Glomerular visceral epithelial cell (primary cell): ENCODE measurements around the gene INPP4B.

Experiments used
- DNase-seq: peaks from one replicate; pipeline ENCODE4 v3.0.0-alpha.2; 2016; ENCODE audit errors: extremely low spot score

The INPP4B gene

DNA sequence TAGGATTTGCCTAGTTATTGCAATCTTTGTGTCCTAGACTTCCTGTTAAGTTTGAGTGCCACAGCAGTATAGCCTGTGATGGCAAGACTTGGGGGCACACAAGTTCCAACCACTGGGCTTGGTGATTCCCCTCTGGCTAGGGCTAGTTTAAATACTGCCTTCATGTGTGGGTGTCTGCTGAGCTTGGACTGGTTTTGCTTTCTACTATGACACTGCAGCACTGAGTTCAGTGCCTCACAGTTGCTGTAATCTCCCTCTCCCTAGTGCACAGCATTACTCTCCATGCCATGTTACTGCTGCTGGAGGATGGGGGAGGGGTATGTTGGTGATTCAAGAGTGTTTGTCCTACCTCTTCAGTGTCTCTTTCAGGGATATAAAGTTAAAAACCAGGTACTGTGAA, 830.1 kb downstream of the INPP4B start:
- no peak for DNase-seq

DNA sequence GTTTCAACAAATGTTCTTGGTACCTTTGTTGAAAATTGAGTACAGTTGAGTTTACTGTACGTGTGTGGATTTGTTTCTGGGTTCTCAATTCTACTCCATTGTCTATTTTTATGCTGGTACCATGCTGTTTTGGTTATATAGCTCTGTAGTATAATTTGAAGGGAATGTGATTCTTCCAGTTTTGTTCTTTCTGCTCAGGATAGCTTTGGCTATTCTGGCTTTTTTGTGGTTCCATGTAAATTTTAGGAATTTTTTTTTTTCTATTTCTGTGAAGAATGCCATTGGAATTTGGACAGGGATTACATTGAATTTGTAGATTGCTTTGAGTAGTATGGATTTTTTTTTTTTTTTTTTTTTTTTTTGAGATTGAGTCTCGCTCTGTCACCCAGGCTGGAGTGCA, 836.4 kb downstream of the INPP4B start:
- no peak for DNase-seq

- DNase-seq, result no peak
Measured at GRCh38 chr4:142005519-142005918, 840.6 kb downstream of the INPP4B start.

DNA sequence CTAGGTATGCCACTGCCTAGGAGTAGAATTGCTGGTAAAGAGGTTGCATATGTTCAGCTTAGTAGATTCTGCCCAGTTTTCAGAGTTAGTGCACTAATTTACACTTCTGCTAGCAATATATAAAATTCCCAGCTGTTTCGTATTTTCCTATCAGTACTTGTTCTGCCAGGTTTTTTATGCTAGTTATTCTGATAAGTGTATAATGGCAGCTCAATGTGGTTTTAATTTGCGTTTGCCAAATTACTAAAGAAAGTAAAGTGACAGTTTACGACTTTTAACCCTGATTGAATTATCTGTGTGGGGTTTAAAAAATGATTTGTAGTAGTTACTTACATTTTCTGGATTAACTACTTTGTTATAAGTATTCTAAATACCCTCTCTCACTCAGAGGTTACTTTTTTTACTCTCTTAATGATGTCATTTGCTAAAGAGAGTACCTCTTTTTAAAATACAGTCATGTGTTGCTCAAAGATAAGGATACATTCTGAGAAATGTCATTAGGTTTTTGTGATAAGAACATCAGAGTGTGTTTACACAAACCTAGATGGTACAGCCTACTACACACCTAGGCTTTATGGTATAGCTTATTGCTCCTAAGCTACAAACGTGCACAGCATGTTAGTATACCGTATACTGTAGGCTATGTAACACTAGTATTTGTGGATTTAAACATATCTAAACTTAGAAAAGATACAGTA, 846.5 kb downstream of the INPP4B start:
- DNase-seq, result no peak

DNA sequence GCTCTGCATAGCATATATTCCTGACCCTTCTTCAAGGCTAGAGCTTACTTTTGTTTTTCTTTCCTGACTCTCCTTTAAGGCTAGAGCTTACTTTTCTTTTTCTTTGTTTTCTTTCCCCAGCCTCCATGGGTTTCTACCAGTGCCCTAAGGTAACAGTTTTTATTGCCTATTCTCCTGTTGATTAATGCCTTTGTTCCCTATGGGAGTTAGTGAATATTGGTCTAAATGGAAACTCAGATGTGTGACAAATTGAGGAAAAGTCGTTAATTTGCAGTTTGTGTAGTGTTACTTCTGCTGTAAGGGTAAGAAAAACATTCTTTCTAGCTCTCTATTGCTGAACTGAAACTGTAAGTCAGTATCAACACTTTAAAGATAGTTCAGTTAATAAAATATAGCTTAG, 851.0 kb downstream of the INPP4B start:
- DNase-seq, result no peak

DNA sequence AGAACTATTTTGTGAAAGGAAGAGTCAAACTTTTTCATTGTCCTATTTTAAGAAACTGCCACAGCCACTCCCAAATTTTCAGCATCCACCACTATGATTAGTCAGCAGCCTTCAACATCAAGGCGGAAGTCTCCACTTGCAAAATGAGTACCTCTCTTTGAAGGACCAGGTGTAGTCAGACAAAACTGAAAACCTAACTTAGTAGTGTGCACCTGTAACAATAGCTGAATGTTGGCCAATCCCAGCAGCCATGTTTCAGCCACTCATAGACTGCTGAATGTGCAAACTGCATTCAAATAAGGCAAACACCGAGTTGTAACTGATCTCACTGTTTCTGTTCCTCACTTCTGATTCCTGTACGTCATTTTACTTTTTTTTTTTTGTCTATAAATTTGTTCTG, 868.7 kb downstream of the INPP4B start:
- DNase-seq, result no peak
